Right ventricle myocardium inferior (tissue), 1 donor: ENCODE data around the gene KITLG. TPM values are rescaled to one million over a fixed set of nuclear protein-coding genes. Genes with fewer than 3 reads are reported as not detected.
"Not testable (repeated sequence)": the region's sequence is repeated elsewhere in the genome, so short reads cannot be mapped to it uniquely, and the experiment has no call there.

Source experiments
- ATAC-seq: fragments of 200-7000 bp; cut with Tn5 transposase; one replicate; pipeline ENCODE4 v1.9.1; 2020; ENCODE audit warnings: mild to moderate bottlenecking, moderate library complexity
- DNase-seq: peaks from one replicate; pipeline ENCODE4 v3.0.0; 2021; ENCODE audit errors: missing footprints
- intact Hi-C: fragments of 100-400 bp; cut with DNase I; formaldehyde crosslinking; loops from one replicate; pipeline ENCODE4 v1.11.0; 2022
- total RNA-seq: library from RNA; stranded (reverse); fragmentation: NEBNext Ultra II Directional; extraction: Animal tissue kit (Norgen Biotek cat#: 25700); gene quantifications from one replicate; pipeline ENCODE4 v1.2.1, GENCODE V29; 2021
- donor health status: DM: no; HTN: yes; CAD: no; lungs with severe emphysema.

KITLG gene
- total RNA-seq, 1 donor from 2014 or later, result 11.1 TPM

- intact Hi-C loops, result no loop called here
- no peak for DNase-seq
- no peak for ATAC-seq
Measured at GRCh38 chr12:88549929-88550328, 30.3 kb downstream of the KITLG start.

GRCh38 chr12:88547949-88548348 is 32.3 kb downstream of the KITLG start:
- DNase-seq, intact Hi-C loops, ATAC-seq: not testable (repeated sequence)

GRCh38 chr12:88546853-88547252 is 33.4 kb downstream of the KITLG start:
- intact Hi-C loops, result no loop called here
- ATAC-seq (no peak), DNase-seq (no peak)

- intact Hi-C loops, result no loop called here
- no peak for ATAC-seq
- DNase-seq, result no peak
Measured at GRCh38 chr12:88546226-88546625, 34.0 kb downstream of the KITLG start.

- intact Hi-C loops, result no loop called here
- no peak for ATAC-seq
- DNase-seq, result no peak
Measured at GRCh38 chr12:88544991-88545980, 35.0 kb downstream of the KITLG start.

GRCh38 chr12:88539893-88540292 is 40.4 kb downstream of the KITLG start:
- intact Hi-C loops, result no loop called here
- DNase-seq, result no peak
- no peak for ATAC-seq

GRCh38 chr12:88538697-88539096 is 41.6 kb downstream of the KITLG start:
- intact Hi-C loops, result no loop called here
- ATAC-seq (no peak), DNase-seq (no peak)

GRCh38 chr12:88538250-88538649 is 42.0 kb downstream of the KITLG start:
- intact Hi-C loops, result no loop called here
- DNase-seq, result no peak
- no peak for ATAC-seq

GRCh38 chr12:88530868-88531267 is 49.4 kb downstream of the KITLG start:
- DNase-seq (no peak), ATAC-seq (no peak)
- intact Hi-C loops, result no loop called here

GRCh38 chr12:88529531-88530488 is 50.5 kb downstream of the KITLG start:
- intact Hi-C loops, result no loop called here
- ATAC-seq (no peak), DNase-seq (no peak)

GRCh38 chr12:88522961-88523360 is 57.3 kb downstream of the KITLG start:
- intact Hi-C loops, result no loop called here
- ATAC-seq, result no peak
- DNase-seq, result no peak

GRCh38 chr12:88520436-88520820 is 59.8 kb downstream of the KITLG start:
- DNase-seq (no peak), ATAC-seq (no peak)
- intact Hi-C loops, result no loop called here

- no peak for ATAC-seq
- intact Hi-C loops, result no loop called here
Measured at GRCh38 chr12:88519802-88520435, 60.4 kb downstream of the KITLG start.

GRCh38 chr12:88518863-88519403 is 61.3 kb downstream of the KITLG start:
- no peak for DNase-seq
- ATAC-seq, result no peak
- intact Hi-C loops, result no loop called here

More at GRCh38 chr12:88519802-88520435, 60.4 kb downstream of the KITLG start:
- no peak for DNase-seq

- intact Hi-C loops, result no loop called here
Measured at GRCh38 chr12:88516811-88517210, 63.5 kb downstream of the KITLG start.

GRCh38 chr12:88510843-88511242 is 69.4 kb downstream of the KITLG start:
- DNase-seq (no peak), ATAC-seq (no peak)
- intact Hi-C loops, result no loop called here

More at GRCh38 chr12:88516811-88517210, 63.5 kb downstream of the KITLG start:
- DNase-seq, result no peak
- ATAC-seq, result no peak

GRCh38 chr12:88509851-88510250 is 70.4 kb downstream of the KITLG start:
- ATAC-seq (no peak), DNase-seq (no peak)
- intact Hi-C loops, result no loop called here

- ATAC-seq (no peak), DNase-seq (no peak)
- intact Hi-C loops, result no loop called here
Measured at GRCh38 chr12:88509347-88509746, 70.9 kb downstream of the KITLG start.

GRCh38 chr12:88507851-88508250 is 72.4 kb downstream of the KITLG start:
- DNase-seq, intact Hi-C loops, ATAC-seq: not testable (repeated sequence)
